Activated CD4-positive, alpha-beta memory T cell treated with anti-CD3 and anti-CD28 coated beads for 36 hours (primary cell): Measurements from ENCODE around the gene ARID5B. TPM values are rescaled to one million over a fixed set of nuclear protein-coding genes. Genes with fewer than 3 reads are reported as not detected.

Source experiments
- CTCF ChIA-PET: fragments of 350-600 bp; sonication (Branson Sonifier 250); formaldehyde crosslinking; loops from one replicate; lab custom pipeline; 2021; ENCODE audit warnings: antibody characterized with exemption, inconsistent platforms; lab: Charles Lee
- POLR2A ChIA-PET: fragments of 350-600 bp; sonication (Branson Sonifier 250); formaldehyde crosslinking; loops from one replicate; lab custom pipeline; 2021; ENCODE audit warnings: antibody characterized with exemption; lab: Charles Lee
- DNase-seq: peaks from one replicate; pipeline ENCODE4 v3.0.0-alpha.2; 2020
- H3K27ac Mint-ChIP-seq: one replicate; pipeline ENCODE4 v1.8.0; 2021; ENCODE audit warnings: mixed read lengths
- H3K27me3 Mint-ChIP-seq: one replicate; pipeline ENCODE4 v1.8.0; 2021; ENCODE audit warnings: mixed read lengths
- H3K36me3 Mint-ChIP-seq: one replicate; pipeline ENCODE4 v1.8.0; 2021; ENCODE audit warnings: mixed read lengths
- H3K4me1 Mint-ChIP-seq: one replicate; pipeline ENCODE4 v1.8.0; 2021; ENCODE audit warnings: low read depth, mixed read lengths
- H3K4me3 Mint-ChIP-seq: one replicate; pipeline ENCODE4 v1.8.0; 2021; ENCODE audit warnings: mild to moderate bottlenecking, mixed read lengths
- H3K9me3 Mint-ChIP-seq: one replicate; pipeline ENCODE4 v1.8.0; 2021; ENCODE audit warnings: mixed read lengths
- intact Hi-C: fragments of 100-400 bp; cut with micrococcal nuclease; formaldehyde crosslinking; loops from one replicate; pipeline ENCODE4 v1.15.1; 2023
- total RNA-seq, 2 experiments: library from RNA; stranded (reverse); gene quantifications; one replicate each; pipeline ENCODE4 v1.2.3, GENCODE V29; 2021

ARID5B gene
- total RNA-seq, 2 experiments from 2014 or later = 79.4 to 79.6 TPM

DNA sequence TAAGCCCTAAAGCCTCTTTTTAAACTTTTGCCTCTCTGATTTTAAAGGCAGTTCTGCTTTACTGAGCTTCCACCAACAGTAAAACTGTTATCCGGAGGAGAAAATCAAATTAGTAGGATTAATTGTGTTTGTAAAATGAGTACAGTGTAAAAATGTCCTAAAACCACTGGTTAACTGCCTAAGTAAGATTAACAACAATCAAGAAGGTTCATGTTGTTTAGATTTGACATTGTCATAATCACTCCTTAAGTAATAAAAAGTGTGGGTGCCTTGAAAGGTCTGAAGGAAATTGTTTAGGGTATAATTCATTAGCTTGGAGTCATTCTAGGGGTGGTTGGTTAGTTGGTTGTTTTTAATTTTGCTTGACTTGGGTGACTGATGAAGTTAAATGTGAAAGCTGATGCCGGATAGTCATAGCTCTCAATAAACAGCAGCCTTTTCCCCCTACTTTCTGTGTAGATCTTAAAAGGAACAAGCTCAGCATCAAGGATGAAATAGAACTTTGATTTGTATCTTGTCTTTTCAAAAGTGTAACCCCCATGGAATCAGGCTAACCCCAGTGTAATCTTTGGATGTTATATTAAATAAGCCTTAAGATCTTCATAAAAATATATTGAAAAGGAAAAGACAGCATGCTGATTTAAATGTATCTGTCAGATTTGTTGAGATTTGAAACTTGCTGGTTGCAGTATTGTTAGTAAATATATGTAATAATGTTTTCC lies 148.3 kb downstream of the ARID5B start:
- POLR2A ChIA-PET = interaction anchor here (0.6 to 10.5 kb wide), 33 partner anchors 11 to 1217 kb away, joined by 3 to 268 read pairs (median 6); partner anchors contain the start of genes ARID5B and EGR2
- H3K4me3 Mint-ChIP-seq = peak overlapping the region; percentile 94

GRCh38 chr10:62050346-62050892 lies 148.9 kb downstream of the ARID5B start:
- Mint-ChIP-seq H3K27ac (peak overlapping the region; percentile 96), H3K9me3 (no peaks in the 10 kb centered on the region), H3K4me1 (peaks cover 71% of the 10 kb centered on the region), H3K36me3 (peaks cover 74% of the 10 kb centered on the region), H3K4me3 (peak overlapping the region; percentile 94), H3K27me3 (no peaks in the 10 kb centered on the region)
- no peak for DNase-seq
- ChIA-PET CTCF (interaction anchor here (1.2 to 7.4 kb wide), 9 partner anchors 12 to 194 kb away, joined by 4 to 51 read pairs (median 7); partner anchors contain the start of gene ARID5B), POLR2A (interaction anchor here (0.6 to 10.5 kb wide), 27 partner anchors 12 to 1217 kb away, joined by 3 to 268 read pairs (median 6); partner anchors contain the start of genes ARID5B and EGR2)
- intact Hi-C loops = loop anchor here (10.0 kb wide), 1 partner anchor 684 kb away; no protein-coding TSS in a partner anchor

More for the DNA sequence above, 148.3 kb downstream of the ARID5B start:
- intact Hi-C loops = loop anchor here (5.0 to 10.0 kb wide), 3 partner anchors 262 to 685 kb away; no protein-coding TSS in a partner anchor
- peaks cover 71% of the 10 kb centered on the region for H3K4me1 Mint-ChIP-seq
- H3K27me3 Mint-ChIP-seq = no peaks in the 10 kb centered on the region
- peak overlapping the region; percentile 96 for H3K27ac Mint-ChIP-seq
- H3K36me3 Mint-ChIP-seq = peaks cover 71% of the 10 kb centered on the region
- CTCF ChIA-PET = interaction anchor here (0.9 to 7.4 kb wide), 13 partner anchors 9 to 195 kb away, joined by 3 to 51 read pairs (median 7); partner anchors contain the start of gene ARID5B
- DNase-seq = no peak
- no peaks in the 10 kb centered on the region for H3K9me3 Mint-ChIP-seq

DNA sequence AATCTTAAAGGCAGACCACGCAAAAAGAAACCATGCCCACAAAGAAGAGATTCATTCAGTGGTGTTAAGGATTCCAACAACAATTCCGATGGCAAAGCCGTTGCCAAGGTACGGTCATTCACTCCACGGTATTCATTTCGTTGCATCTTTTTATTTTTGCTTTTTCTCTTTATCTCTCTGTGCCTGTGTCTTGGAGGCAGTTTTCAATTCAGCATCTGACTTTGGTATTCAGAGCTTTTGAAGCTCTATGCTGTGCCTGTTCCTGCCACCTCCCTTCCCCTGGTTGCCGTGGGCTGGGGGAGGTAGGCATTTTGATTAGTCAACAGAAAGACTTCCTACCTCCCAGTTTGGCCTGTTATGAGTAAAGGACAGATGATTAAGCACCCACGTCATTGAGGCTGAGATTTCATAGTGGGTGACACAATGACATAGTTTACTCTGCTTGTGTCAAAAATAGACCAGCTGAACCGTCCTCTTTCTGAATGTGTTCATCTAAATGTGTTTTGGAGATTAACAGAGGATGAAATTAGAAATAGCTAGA lies 149.5 kb downstream of the ARID5B start:
- Mint-ChIP-seq H3K27ac (peak overlapping the region; percentile 96), H3K27me3 (no peaks in the 10 kb centered on the region), H3K9me3 (no peaks in the 10 kb centered on the region), H3K4me1 (peaks cover 71% of the 10 kb centered on the region), H3K4me3 (peak overlapping the region; percentile 94), H3K36me3 (peaks cover 75% of the 10 kb centered on the region)
- CTCF ChIA-PET = interaction anchor here (0.5 to 7.4 kb wide), 7 partner anchors 12 to 193 kb away, joined by 3 to 51 read pairs (median 14); partner anchors contain the start of gene ARID5B
- DNase-seq = peak; percentile 91
- intact Hi-C loops = loop anchor here (1.0 to 10.0 kb wide), 7 partner anchors 11 to 684 kb away; no protein-coding TSS in a partner anchor
- POLR2A ChIA-PET = interaction anchor here (0.7 to 10.5 kb wide), 20 partner anchors 11 to 1218 kb away, joined by 3 to 268 read pairs (median 10); partner anchors contain the start of gene ARID5B

DNA sequence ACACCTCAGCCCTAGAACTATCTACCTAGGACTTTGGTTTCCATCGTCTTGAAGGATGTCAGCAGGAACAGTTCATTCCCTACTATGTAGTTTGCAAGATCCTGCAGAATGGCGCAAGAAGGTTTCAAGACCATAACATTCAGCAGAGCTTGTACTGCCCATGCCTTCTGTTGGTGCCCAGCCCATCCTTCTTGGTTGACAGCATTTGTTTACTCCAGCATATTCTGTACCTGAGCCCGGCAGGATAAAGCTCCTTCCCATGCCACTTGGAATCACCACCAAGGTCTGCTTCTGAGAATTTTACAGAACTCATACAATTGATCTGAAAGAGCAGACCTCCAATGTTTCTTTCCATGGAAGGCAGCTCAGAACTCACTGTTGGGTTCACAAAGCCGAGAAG lies 150.8 kb downstream of the ARID5B start:
- ChIA-PET CTCF (interaction anchor here (0.8 to 7.4 kb wide), 4 partner anchors 13 to 192 kb away, joined by 3 to 50 read pairs (median 23); no protein-coding TSS in a partner anchor), POLR2A (interaction anchor here (1.3 to 10.5 kb wide), 12 partner anchors 9 to 151 kb away, joined by 5 to 268 read pairs (median 24); partner anchors contain the start of gene ARID5B)
- no peaks in the 10 kb centered on the region for H3K9me3 Mint-ChIP-seq
- peak overlapping the region; percentile 96 for H3K27ac Mint-ChIP-seq
- H3K27me3 Mint-ChIP-seq = no peaks in the 10 kb centered on the region
- H3K4me3 Mint-ChIP-seq = peak overlapping the region; percentile 94
- peaks cover 71% of the 10 kb centered on the region for H3K4me1 Mint-ChIP-seq
- H3K36me3 Mint-ChIP-seq = peaks cover 88% of the 10 kb centered on the region
- intact Hi-C loops = loop anchor here (10.0 kb wide), 1 partner anchor 683 kb away; no protein-coding TSS in a partner anchor
- no peak for DNase-seq

DNA sequence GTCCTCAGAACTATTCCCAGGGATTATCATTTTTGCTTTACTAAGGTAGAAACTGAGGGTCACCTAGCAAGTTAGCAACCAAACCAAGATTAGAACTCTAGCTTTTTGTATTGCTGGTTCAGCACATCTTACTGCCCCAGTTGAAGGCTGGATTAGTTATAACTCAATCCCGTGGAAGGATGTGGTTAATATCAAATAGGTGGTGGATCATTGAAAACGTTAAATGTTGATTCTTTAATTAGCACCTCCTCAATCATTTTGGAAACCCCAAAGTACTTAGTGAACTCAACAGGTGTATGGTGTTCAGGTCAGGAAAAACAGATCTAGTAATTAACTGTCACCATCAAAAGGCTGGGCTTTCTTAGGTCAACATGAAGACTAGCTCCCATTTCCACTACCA lies 152.4 kb downstream of the ARID5B start:
- peaks cover 100% of the 10 kb centered on the region for H3K36me3 Mint-ChIP-seq
- H3K4me1 Mint-ChIP-seq = peaks cover 73% of the 10 kb centered on the region
- DNase-seq = no peak
- no peaks in the 10 kb centered on the region for H3K27me3 Mint-ChIP-seq
- peak overlapping the region; percentile 94 for H3K4me3 Mint-ChIP-seq
- H3K9me3 Mint-ChIP-seq = no peaks in the 10 kb centered on the region
- POLR2A ChIA-PET = interaction anchor here (0.7 to 10.5 kb wide), 23 partner anchors 7 to 211 kb away, joined by 3 to 268 read pairs (median 8); partner anchors contain the start of gene ARID5B
- H3K27ac Mint-ChIP-seq = peak overlapping the region; percentile 96
- intact Hi-C loops = loop anchor here (10.0 kb wide), 1 partner anchor 681 kb away; no protein-coding TSS in a partner anchor
- CTCF ChIA-PET = interaction anchor here (0.6 to 7.4 kb wide), 10 partner anchors 9 to 190 kb away, joined by 3 to 50 read pairs (median 7); no protein-coding TSS in a partner anchor

- intact Hi-C loops = loop anchor here (10.0 kb wide), 1 partner anchor 680 kb away; no protein-coding TSS in a partner anchor
- CTCF ChIA-PET = interaction anchor here (0.6 to 7.4 kb wide), 11 partner anchors 8 to 190 kb away, joined by 3 to 50 read pairs (median 6); no protein-coding TSS in a partner anchor
- Mint-ChIP-seq H3K9me3 (no peaks in the 10 kb centered on the region), H3K4me1 (peaks cover 77% of the 10 kb centered on the region), H3K4me3 (peak overlapping the region; percentile 94), H3K36me3 (peaks cover 100% of the 10 kb centered on the region), H3K27me3 (no peaks in the 10 kb centered on the region), H3K27ac (peak overlapping the region; percentile 96)
- DNase-seq = no peak
- POLR2A ChIA-PET = interaction anchor here (0.7 to 10.5 kb wide), 23 partner anchors 8 to 1213 kb away, joined by 3 to 268 read pairs (median 5); partner anchors contain the start of gene ARID5B
Observed at GRCh38 chr10:62054408-62054807, 152.9 kb downstream of the ARID5B start.

- H3K4me1 Mint-ChIP-seq = peaks cover 81% of the 10 kb centered on the region
- H3K27me3 Mint-ChIP-seq = no peaks in the 10 kb centered on the region
- ChIA-PET CTCF (interaction anchor here (0.9 to 7.4 kb wide), 9 partner anchors 9 to 190 kb away, joined by 3 to 50 read pairs (median 6); no protein-coding TSS in a partner anchor), POLR2A (interaction anchor here (0.8 to 10.5 kb wide), 21 partner anchors 8 to 1212 kb away, joined by 3 to 268 read pairs (median 7); partner anchors contain the start of gene ARID5B)
- DNase-seq = no peak
- H3K9me3 Mint-ChIP-seq = no peaks in the 10 kb centered on the region
- H3K4me3 Mint-ChIP-seq = peak overlapping the region; percentile 94
- peaks cover 100% of the 10 kb centered on the region for H3K36me3 Mint-ChIP-seq
- H3K27ac Mint-ChIP-seq = peak overlapping the region; percentile 96
- intact Hi-C loops = loop anchor here (10.0 kb wide), 1 partner anchor 680 kb away; no protein-coding TSS in a partner anchor
Observed at GRCh38 chr10:62054830-62055229, 153.3 kb downstream of the ARID5B start.

DNA sequence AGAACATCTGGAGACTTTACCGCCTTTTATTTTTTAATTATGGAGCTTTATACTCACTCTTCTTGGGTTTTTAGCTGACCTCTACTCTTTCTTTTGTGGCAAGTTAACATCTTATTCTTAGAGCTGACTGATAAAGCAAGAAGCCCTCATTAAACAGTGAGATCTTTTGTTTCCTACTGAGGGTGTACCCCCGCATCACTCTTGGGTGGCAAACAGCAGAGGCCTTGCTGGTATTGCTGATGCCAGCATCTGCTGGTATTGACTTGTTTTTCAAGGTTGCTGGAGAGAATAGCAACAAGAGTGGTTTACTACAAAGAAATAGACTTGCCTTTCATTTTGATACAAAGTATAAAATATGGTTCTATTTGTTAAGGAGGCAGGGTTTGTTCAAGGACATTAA lies 154.7 kb downstream of the ARID5B start:
- H3K27ac Mint-ChIP-seq = peak overlapping the region; percentile 96
- CTCF ChIA-PET = interaction anchor here (1.2 to 5.2 kb wide), 2 partner anchors 17 to 159 kb away, joined by 4 to 43 read pairs; no protein-coding TSS in a partner anchor

DNA sequence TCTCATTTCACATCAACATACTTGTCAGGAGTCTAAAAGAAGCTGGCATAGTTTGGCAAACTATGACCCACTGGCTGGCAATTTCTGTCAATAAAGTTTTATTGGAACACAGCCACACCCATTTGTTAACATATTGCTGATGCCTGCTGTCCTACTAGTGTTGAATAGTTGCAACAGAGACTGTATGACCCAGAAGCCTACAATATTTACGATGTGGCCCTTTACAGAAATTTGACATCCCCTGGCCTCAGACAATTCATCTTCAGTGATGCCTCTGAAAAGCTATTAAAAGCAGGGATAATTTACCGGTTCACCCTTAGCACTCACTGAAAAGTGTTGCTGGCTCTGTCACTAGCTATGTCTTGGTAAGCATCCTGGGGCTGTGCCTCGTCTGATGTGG lies 155.2 kb downstream of the ARID5B start:
- POLR2A ChIA-PET = interaction anchor here (1.0 to 3.4 kb wide), 6 partner anchors 10 to 155 kb away, joined by 3 to 16 read pairs (median 6); partner anchors contain the start of gene ARID5B
- Mint-ChIP-seq H3K27me3 (no peaks in the 10 kb centered on the region), H3K27ac (peak overlapping the region; percentile 96), H3K9me3 (no peaks in the 10 kb centered on the region), H3K4me1 (peaks cover 97% of the 10 kb centered on the region), H3K4me3 (peak overlapping the region; percentile 94), H3K36me3 (peaks cover 98% of the 10 kb centered on the region)
- intact Hi-C loops = loop anchor here (10.0 kb wide), 1 partner anchor 678 kb away; no protein-coding TSS in a partner anchor
- DNase-seq = no peak
- CTCF ChIA-PET = interaction anchor here (1.2 to 5.2 kb wide), 2 partner anchors 18 to 160 kb away, joined by 4 to 43 read pairs; no protein-coding TSS in a partner anchor

More for the DNA sequence above, 154.7 kb downstream of the ARID5B start:
- Mint-ChIP-seq H3K27me3 (no peaks in the 10 kb centered on the region), H3K4me3 (peak overlapping the region; percentile 94), H3K4me1 (peaks cover 94% of the 10 kb centered on the region), H3K9me3 (no peaks in the 10 kb centered on the region), H3K36me3 (peaks cover 98% of the 10 kb centered on the region)
- DNase-seq = peak; percentile 44
- intact Hi-C loops = loop anchor here (10.0 kb wide), 1 partner anchor 679 kb away; no protein-coding TSS in a partner anchor
- POLR2A ChIA-PET = interaction anchor here (1.0 to 4.4 kb wide), 6 partner anchors 10 to 154 kb away, joined by 3 to 20 read pairs (median 8); partner anchors contain the start of gene ARID5B

DNA sequence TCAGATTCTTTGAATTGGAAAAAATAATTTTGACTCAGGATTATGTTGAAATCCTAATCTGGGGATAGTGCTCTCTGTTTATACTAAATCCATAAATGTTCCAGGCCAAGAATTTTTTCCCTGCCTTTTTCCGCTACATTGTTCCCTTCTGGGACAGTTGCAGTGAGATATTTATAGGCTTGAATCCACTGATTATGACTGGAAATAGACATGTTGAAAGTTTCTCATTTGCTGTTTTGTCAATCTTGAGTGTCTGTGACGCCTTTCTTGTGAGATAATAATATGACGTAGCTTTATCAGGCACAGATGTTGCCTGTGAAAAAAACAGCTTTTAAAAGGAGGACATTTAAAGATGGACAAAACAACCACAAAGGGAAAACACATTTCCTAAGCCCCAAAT lies 155.9 kb downstream of the ARID5B start:
- intact Hi-C loops = loop anchor here (10.0 kb wide), 1 partner anchor 677 kb away; no protein-coding TSS in a partner anchor
- ChIA-PET CTCF (interaction anchor here (0.7 kb wide), 1 partner anchor 259 kb away, joined by 3 read pairs; no protein-coding TSS in a partner anchor), POLR2A (interaction anchor here (1.0 to 9.1 kb wide), 6 partner anchors 6 to 155 kb away, joined by 3 to 116 read pairs (median 6); partner anchors contain the start of gene ARID5B)
- Mint-ChIP-seq H3K27me3 (no peaks in the 10 kb centered on the region), H3K27ac (peak overlapping the region; percentile 96), H3K36me3 (peaks cover 98% of the 10 kb centered on the region), H3K4me1 (peaks cover 98% of the 10 kb centered on the region), H3K9me3 (no peaks in the 10 kb centered on the region), H3K4me3 (peak overlapping the region; percentile 94)
- DNase-seq = no peak
